Gastrocnemius medialis (tissue), 4 donors: ENCODE measurements around the gene SMAD4.

Experiments
- CTCF ChIP-seq, 5 experiments: fragments of 450-650 bp in 3 of 5; fragments of 200-600 bp in 2 of 5; sonication (generic) in 2 of 5; IDR thresholded peaks in 4 of 5; conservative IDR thresholded peaks in 1 of 5; 1 replicate in 4 of 5; 2 replicates in 1 of 5; pipeline ENCODE4 v1.5.1; 2016 to 2019; ENCODE audit warnings: antibody characterized with exemption in 5 of 5, mild to moderate bottlenecking in 3 of 5, moderate library complexity in 3 of 5
- POLR2A ChIP-seq, 2 donors: fragments of 450-650 bp; IDR thresholded peaks; one replicate each; pipeline ENCODE4 v1.6.1; 2017; ENCODE audit warnings: antibody characterized with exemption in 2 of 2, mild to moderate bottlenecking in 2 of 2, moderate library complexity in 2 of 2

DNA sequence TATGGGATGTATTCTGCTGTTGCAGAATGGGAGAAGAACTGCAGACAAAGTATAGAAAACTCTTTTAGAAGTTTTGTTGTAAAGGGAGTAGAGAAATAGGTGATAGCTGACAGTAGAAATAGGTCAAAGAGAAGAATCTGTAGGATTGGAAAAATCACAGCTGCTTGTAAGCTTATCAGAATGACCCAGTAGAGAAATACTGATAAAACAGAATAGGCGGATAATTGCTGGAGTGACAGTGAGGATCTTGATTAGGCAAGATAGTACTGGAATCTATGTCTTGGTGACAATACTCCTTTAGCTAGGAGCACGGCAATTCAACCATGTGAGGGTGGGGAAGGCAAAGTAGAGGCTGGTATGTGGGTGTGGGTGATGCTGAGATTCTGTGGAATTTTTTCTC lies 4.5 kb upstream of the SMAD4 start:
- TF ChIP-seq POLR2A (IDR thresholded peaks at IDR 0.05) (no peak), CTCF (IDR thresholded peaks at IDR 0.05 in 4 of 5, conservative IDR thresholded peaks at IDR 0.05 in 1 of 5) (no peak)
